HepG2 (cell line): ENCODE data around the gene DTNB.

Experiments
- CREB1 ChIP-seq, 2 experiments: fragments of 450-650 bp in 1 of 2; IDR thresholded peaks; 2 replicates each; pipeline ENCODE4 v1.6.1; 2016 to 2017; ENCODE audit warnings: control low read depth in 1 of 2, mild to moderate bottlenecking in 1 of 2, missing compliant biosample characterization in 1 of 2, missing genetic modification characterization in 1 of 2
- KLF16 ChIP-seq, 2 experiments: sonication (generic) in 1 of 2; formaldehyde crosslinking in 1 of 2; IDR thresholded peaks; 2 replicates each; pipeline versions ENCODE4 v1.6.1 to v1.8.0; 2016 to 2023; ENCODE audit warnings: missing genetic modification reagents in 2 of 2, missing compliant biosample characterization in 1 of 2
- ZNF615 ChIP-seq: sonication (generic); formaldehyde crosslinking; IDR thresholded peaks from 2 replicates; pipeline ENCODE4 v1.5.0; 2020; ENCODE audit warnings: mild to moderate bottlenecking, missing genetic modification reagents, borderline replicate concordance
- TF ChIP-seq, protein P1 (sequence below): sonication (generic); formaldehyde crosslinking; IDR thresholded peaks from 2 replicates; pipeline ENCODE4 v1.5.0; 2020; ENCODE audit warnings: mild to moderate bottlenecking, missing genetic modification reagents, moderate library complexity

DNA sequence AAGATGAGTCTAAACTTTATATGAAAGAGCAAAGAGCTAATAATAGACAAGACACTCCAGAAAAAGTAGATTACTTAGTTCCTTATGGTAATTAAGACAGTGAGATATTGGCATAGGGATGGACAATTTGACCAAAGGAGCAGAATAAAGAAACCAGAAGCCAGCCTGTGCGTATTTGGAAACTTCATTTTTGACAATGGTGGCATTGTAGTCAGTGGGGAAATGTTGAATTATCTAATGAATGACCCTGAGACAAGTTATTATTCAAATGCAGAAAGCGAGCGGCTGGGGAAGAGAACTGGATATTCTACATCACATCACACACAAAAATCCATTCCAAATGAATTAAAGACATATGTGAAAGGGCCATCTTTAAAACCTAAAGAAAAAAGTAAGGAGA, 144.3 kb downstream of the DTNB start:
- TF ChIP-seq ZNF615 (CRISPR knock-in tag) (no peak), KLF16 (CRISPR knock-in tag; IDR thresholded peaks at IDR 0.05) (no peak), CREB1 (IDR thresholded peaks at IDR 0.05) (no peak), CREB1 (CRISPR knock-in tag; IDR thresholded peaks at IDR 0.05) (no peak)
- TF ChIP-seq, protein P1, sequence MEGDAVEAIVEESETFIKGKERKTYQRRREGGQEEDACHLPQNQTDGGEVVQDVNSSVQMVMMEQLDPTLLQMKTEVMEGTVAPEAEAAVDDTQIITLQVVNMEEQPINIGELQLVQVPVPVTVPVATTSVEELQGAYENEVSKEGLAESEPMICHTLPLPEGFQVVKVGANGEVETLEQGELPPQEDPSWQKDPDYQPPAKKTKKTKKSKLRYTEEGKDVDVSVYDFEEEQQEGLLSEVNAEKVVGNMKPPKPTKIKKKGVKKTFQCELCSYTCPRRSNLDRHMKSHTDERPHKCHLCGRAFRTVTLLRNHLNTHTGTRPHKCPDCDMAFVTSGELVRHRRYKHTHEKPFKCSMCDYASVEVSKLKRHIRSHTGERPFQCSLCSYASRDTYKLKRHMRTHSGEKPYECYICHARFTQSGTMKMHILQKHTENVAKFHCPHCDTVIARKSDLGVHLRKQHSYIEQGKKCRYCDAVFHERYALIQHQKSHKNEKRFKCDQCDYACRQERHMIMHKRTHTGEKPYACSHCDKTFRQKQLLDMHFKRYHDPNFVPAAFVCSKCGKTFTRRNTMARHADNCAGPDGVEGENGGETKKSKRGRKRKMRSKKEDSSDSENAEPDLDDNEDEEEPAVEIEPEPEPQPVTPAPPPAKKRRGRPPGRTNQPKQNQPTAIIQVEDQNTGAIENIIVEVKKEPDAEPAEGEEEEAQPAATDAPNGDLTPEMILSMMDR, result no peak
